ENCODE data around the gene NCR1.
"Not testable (repeated sequence)": the region's sequence is repeated elsewhere in the genome, so short reads cannot be mapped to it uniquely, and the experiment has no call there.

NCR1 gene

DNA sequence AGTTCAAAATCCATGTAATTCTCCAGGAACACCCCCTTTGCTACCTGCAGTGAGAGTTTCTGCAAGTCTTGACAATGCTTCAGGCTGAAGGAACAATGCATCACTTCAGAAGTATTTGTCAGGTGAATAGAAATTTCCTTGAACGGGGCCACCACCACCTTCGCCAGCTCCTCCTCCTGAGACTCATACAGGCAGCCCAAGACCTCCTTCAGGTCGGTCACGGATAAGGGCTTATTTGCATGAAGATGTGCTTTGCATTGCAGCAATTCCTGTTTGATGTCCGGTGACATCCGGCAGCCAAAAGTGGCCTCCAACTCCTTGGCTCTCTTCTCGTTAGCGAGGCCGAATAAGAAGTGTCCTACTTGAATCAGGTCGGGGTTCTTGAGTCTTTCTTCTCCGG, 33.0 kb downstream of the NCR1 start:
- Mint-ChIP-seq H3K27me3 (peaks cover 37% of the 10 kb centered on the region), H3K9me3 (no peaks in the 10 kb centered on the region), H3K27ac (no peak overlapping the region), H3K4me1 (peaks cover 6% of the 10 kb centered on the region), H3K4me3 (no peak overlapping the region)
- ATAC-seq (no peak), DNase-seq (no peak)

DNA sequence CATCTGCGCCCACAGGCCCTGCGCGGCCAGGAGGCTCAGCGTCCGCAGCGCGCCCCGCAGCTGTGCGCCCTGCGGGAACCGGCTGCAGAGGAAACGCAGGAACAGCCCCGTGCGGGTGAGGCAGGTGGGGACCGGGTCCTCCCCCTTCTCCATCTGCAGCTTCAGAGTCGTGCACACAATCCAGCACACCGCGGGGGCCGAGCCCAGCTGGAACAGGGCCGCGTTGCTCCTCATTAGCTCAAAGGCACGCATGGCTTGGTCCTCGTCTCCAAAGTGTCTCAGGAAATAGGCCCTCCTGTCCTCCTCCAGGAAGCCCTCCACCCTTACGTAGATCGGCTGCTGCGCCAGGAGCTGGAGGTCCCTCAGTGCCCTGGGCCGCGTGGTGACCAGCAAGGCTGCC, 33.6 kb downstream of the NCR1 start:
- not testable (repeated sequence) for H3K4me3 Mint-ChIP-seq, DNase-seq, H3K9me3 Mint-ChIP-seq, H3K27ac Mint-ChIP-seq, H3K4me1 Mint-ChIP-seq
- H3K27me3 Mint-ChIP-seq: peaks cover 37% of the 10 kb centered on the region
- ATAC-seq: peak; percentile 12

DNA sequence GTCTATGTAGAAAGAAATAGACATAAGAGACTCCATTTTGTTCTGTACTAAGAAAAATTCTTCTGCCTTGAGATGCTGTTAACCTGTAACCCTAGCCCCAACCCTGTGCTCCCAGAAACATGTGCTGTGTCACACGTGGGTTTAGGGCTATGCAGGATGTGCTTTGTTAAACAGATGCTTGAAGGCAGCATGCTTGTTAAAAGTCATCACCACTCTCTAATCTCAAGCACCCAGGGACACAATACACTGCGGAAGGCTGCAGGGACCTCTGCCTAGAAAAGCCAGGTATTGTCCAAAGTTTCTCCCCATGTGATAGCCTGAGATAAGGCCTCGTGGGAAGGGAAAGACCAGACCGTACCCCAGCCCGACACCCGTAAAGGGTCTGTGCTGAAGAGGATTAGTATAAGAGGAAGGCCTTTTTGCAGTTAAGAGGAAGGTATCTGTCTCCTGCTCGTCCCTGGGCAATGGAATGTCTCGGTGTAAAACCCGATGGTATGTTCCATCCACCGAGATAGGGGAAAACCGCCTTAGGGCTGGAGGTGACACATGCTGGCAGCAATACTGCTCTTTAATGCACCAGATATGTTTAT, 37.9 kb downstream of the NCR1 start:
- H3K27me3 Mint-ChIP-seq: peaks cover 28% of the 10 kb centered on the region
- not testable (repeated sequence) for H3K9me3 Mint-ChIP-seq, ATAC-seq, DNase-seq, H3K4me3 Mint-ChIP-seq, H3K27ac Mint-ChIP-seq, H3K4me1 Mint-ChIP-seq

DNA sequence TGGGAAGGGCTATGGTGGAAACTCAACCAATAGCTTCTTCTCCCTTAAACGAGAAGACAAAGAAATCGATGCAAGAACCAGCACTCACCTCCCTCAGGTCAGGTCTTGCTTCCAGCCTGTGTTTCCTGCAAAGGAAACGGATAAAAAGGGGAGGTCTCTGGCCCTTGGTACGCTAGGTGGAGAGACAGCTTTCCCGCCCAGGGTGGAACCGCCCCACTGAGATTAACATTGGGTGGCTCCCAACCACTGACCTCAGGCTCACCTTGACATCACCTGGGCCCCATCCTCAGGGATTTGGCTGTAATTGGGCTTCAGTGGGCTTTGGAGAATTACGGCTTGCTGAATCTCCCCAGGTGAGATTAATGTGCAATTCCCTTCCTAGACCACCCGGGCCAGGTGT, 41.4 kb downstream of the NCR1 start, which contains the start of gene NLRP7:
Gene NLRP7, minus strand, starts transcription at position 150 of the 400 bp plus-strand sequence.
- ATAC-seq: no peak
- peaks cover 9% of the 10 kb centered on the region for H3K27me3 Mint-ChIP-seq
- H3K27ac Mint-ChIP-seq: no peak within 1 kb of the TSS
- no peaks in the 10 kb centered on the region for H3K4me1 Mint-ChIP-seq
- H3K4me3 Mint-ChIP-seq: no peak within 1 kb of the TSS
- DNase-seq: no peak
- H3K9me3 Mint-ChIP-seq: no peaks in the 10 kb centered on the region

DNA sequence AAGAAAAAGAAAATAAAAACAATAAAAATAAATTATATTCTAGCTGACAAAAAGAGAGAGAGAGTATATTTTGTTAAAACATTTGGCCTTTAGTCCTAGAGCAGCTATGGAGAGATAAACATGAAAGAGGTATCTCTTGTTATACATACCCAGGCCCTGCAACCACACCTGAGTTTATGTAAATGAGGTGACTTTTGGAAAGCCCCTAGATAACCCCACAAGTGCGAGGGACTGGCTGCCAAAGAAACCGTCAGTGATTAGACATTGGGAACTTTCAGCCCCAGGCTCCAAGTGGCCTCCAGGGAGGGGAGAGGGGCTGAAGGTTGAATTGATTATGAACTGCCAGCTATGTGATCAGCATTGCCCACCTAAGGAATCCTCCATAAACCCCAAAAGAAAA, 43.5 kb downstream of the NCR1 start:
- no peak overlapping the region for H3K4me3 Mint-ChIP-seq
- H3K9me3 Mint-ChIP-seq: no peaks in the 10 kb centered on the region
- H3K27me3 Mint-ChIP-seq: peaks cover 9% of the 10 kb centered on the region
- no peaks in the 10 kb centered on the region for H3K4me1 Mint-ChIP-seq
- H3K27ac Mint-ChIP-seq: no peak overlapping the region
- ATAC-seq (peak; percentile 61), DNase-seq (no peak)

DNA sequence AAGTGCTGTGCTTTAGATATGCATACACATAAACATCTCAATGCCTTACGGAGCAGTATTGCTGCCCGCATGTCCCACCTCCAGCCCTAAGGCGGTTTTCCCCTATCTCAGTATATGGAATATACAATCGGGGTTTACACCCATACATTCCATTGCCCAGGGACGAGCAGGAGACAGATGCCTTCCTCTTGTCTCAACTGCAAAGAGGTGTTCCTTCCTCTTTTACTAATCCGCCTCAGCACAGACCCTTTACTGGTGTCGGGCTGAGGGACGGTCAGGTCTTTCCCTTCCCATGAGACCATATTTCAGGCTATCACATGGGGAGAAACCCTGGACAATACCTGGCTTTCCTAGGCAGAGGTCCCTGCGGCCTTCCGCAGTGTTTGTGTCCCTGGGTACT, 44.6 kb downstream of the NCR1 start:
- H3K27ac Mint-ChIP-seq, H3K4me3 Mint-ChIP-seq, H3K4me1 Mint-ChIP-seq, H3K27me3 Mint-ChIP-seq, ATAC-seq, H3K9me3 Mint-ChIP-seq, DNase-seq: not testable (repeated sequence)

DNA sequence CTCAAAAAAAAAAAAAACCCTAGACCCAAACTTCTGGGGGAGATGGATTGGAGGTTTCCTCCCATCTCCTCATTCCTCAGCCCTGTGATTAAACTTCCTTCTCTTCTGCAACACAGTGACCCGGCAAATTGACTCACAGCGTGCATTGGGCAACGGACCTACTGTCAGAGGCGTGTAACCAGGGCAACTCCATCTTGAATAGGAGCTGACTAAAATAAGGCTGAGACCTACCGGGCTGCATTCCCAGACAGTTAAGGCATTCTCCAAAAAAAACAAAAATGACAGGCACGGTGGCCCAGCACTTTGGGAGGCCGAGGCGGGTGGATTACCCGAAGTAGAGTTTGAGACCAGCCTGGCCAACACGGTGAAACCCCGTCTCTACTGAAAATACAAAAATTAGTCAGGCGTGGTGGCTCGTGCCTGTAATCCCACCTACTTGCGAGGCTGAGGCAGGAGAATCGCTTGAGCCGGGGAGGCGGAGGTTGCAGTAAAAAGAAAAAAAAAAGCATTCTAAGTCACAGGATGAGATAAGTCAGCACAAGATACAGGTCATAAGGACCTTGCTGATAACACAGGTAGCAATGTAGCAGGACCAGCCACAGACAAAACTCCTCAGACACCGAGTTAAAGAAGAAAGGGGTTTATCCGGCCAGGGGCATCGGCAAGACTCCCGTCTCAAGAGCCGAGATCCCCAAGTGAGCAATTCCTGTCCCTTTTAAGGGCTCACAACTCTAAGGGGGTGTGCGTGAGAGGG, 46.8 kb downstream of the NCR1 start:
- Mint-ChIP-seq H3K4me3 (no peak overlapping the region), H3K4me1 (no peaks in the 10 kb centered on the region), H3K9me3 (no peaks in the 10 kb centered on the region), H3K27me3 (peaks cover 12% of the 10 kb centered on the region), H3K27ac (no peak overlapping the region)
- no peak for ATAC-seq
- DNase-seq: no peak

DNA sequence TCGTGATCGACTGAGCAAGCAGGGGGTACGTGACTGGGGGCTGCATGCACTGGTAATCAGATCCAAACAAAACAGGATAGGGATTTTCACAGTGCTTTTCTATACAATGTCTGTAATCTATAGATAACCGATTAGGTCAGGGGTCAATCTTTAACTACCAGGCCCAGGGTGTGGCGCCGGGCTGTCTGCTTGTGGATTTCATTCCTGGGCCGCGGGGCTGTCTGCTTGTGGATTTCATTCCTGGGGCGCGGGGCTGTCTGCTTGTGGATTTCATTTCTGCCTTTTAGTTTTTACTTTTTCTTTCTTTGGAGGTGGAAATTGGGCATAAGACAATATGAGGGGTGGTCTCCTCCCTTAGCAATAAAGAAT, 47.4 kb downstream of the NCR1 start:
- H3K4me3 Mint-ChIP-seq, ATAC-seq, DNase-seq, H3K4me1 Mint-ChIP-seq, H3K9me3 Mint-ChIP-seq, H3K27ac Mint-ChIP-seq: not testable (repeated sequence)
- H3K27me3 Mint-ChIP-seq: peaks cover 17% of the 10 kb centered on the region

DNA sequence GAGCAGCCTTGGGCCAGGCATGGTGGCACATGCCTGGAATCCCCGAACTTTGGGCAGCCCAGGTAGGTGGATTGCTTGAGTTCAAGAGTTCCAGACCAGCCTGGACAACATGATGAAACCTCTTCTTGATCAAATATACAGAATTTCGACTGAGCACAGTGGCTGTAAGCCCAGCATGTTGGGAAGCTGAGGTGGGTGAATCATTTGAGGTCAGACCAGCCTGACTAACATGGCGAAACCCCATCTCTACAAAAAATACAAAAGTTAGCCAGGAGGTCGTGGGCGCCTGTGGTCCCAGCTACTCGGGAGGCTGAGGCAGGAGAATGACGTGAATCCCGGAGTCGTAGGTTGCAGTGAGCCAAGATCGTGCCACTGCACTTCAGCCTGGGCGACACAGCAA, 49.4 kb downstream of the NCR1 start:
- Mint-ChIP-seq H3K9me3 (no peaks in the 10 kb centered on the region), H3K27me3 (peaks cover 18% of the 10 kb centered on the region), H3K4me3 (no peak overlapping the region), H3K27ac (no peak overlapping the region), H3K4me1 (peaks cover 9% of the 10 kb centered on the region)
- no peak for DNase-seq
- ATAC-seq: no peak

DNA sequence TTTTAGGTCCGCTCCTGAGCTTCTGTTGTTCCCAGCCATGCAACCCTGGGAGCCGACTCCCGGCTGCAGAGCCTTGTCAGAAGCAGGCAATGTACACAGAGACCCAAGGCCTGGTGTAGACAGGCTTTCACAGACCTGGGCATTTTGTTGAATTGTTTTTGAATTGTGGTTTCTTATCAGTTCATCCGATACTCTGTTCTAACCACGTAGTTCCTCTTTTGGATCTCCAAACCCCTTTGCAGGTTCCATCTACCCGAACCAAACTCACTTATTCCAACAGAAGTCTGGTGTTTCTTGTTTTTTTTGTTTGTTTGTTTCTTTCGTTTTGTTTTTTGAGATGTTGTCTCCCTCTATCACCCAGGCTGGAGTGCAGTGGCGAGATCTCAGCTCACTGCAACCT, 53.9 kb downstream of the NCR1 start:
- no peak for ATAC-seq
- no peaks in the 10 kb centered on the region for H3K9me3 Mint-ChIP-seq
- peaks cover 9% of the 10 kb centered on the region for H3K4me1 Mint-ChIP-seq
- H3K4me3 Mint-ChIP-seq: peak overlapping the region; percentile 28 to 46
- H3K27ac Mint-ChIP-seq: peak overlapping the region in 1 of 2 donors; percentile 73
- H3K27me3 Mint-ChIP-seq: peaks cover 19% of the 10 kb centered on the region
- DNase-seq: no peak

All from stimulated activated naive CD8-positive, alpha-beta T cell treated with anti-CD3 and anti-CD28 coated beads, Interleukin-15, amount 100 ng/mL, for 72 hours (primary cell).